NCI-H748 treated with DMSO at 0.1 percent for 48 hours (cell line): Measurements from ENCODE around the gene APOL5.
"Not testable (repeated sequence)": the region's sequence is repeated elsewhere in the genome, so short reads cannot be mapped to it uniquely, and the experiment has no call there.

Source experiments
- DNase-seq: peaks from one replicate; lab custom pipeline; 2025; lab: John Stamatoyannopoulos, UW

APOL5 gene

GRCh38 chr22:35711336-35711735 is 6.3 kb upstream of the APOL5 start:
- DNase-seq: no peak

GRCh38 chr22:35712672-35713071 is 5.0 kb upstream of the APOL5 start:
- no peak for DNase-seq

- no peak for DNase-seq
Observed at GRCh38 chr22:35719212-35719875, 1.7 kb downstream of the APOL5 start.

- no peak for DNase-seq
Observed at GRCh38 chr22:35721960-35722359, 4.3 kb downstream of the APOL5 start.

- no peak for DNase-seq
Observed at GRCh38 chr22:35725521-35725920, 7.8 kb downstream of the APOL5 start.

- DNase-seq: no peak
Observed at GRCh38 chr22:35726398-35726797, 8.7 kb downstream of the APOL5 start.

- DNase-seq: no peak
Observed at GRCh38 chr22:35726933-35727332, 9.3 kb downstream of the APOL5 start.

GRCh38 chr22:35727436-35727835 is 9.8 kb downstream of the APOL5 start:
- DNase-seq: no peak

- DNase-seq: peak; percentile 16
Observed at GRCh38 chr22:35728639-35729308, 11.1 kb downstream of the APOL5 start.

GRCh38 chr22:35729309-35729698 is 11.6 kb downstream of the APOL5 start:
- no peak for DNase-seq

- DNase-seq: no peak
Observed at GRCh38 chr22:35731321-35731720, 13.6 kb downstream of the APOL5 start.

GRCh38 chr22:35732116-35732515 is 14.4 kb downstream of the APOL5 start:
- no peak for DNase-seq

- no peak for DNase-seq
Observed at GRCh38 chr22:35733036-35733435, 15.4 kb downstream of the APOL5 start.

GRCh38 chr22:35733791-35734516 is 16.3 kb downstream of the APOL5 start:
- DNase-seq: no peak

GRCh38 chr22:35734517-35734827 is 16.8 kb downstream of the APOL5 start:
- no peak for DNase-seq

GRCh38 chr22:35735542-35735941 is 17.9 kb downstream of the APOL5 start:
- DNase-seq: no peak

- DNase-seq: no peak
Observed at GRCh38 chr22:35736166-35736565, 18.5 kb downstream of the APOL5 start.

- no peak for DNase-seq
Observed at GRCh38 chr22:35736701-35737100, 19.0 kb downstream of the APOL5 start.

- not testable (repeated sequence) for DNase-seq
Observed at GRCh38 chr22:35737886-35738285, 20.2 kb downstream of the APOL5 start.

- no peak for DNase-seq
Observed at GRCh38 chr22:35739076-35739930, 21.6 kb downstream of the APOL5 start.

- no peak for DNase-seq
Observed at GRCh38 chr22:35739931-35740380, 22.3 kb downstream of the APOL5 start.

- no peak for DNase-seq
Observed at GRCh38 chr22:35740616-35741015, 22.9 kb downstream of the APOL5 start.
